NCI-H2081 (cell line): ENCODE data around the gene FOXO4.

ENCODE experiments used
- DNase-seq, 2 experiments: peaks; one replicate each; lab custom pipeline; 2025; lab: John Stamatoyannopoulos, UW

The FOXO4 gene

GRCh38 chrX:71143508-71143907 is 47.9 kb downstream of the FOXO4 start:
- no peak for DNase-seq

- DNase-seq, result no peak
Measured at GRCh38 chrX:71144651-71145050, 49.0 kb downstream of the FOXO4 start, which contains the start of gene NLGN3. Gene NLGN3, plus strand, starts transcription at chrX:71144841. Its CDS starts 2,909 bp downstream, at chrX:71147750.

- DNase-seq, result no peak
Measured at GRCh38 chrX:71147496-71148277, 52.0 kb downstream of the FOXO4 start.

GRCh38 chrX:71148278-71148663 is 52.6 kb downstream of the FOXO4 start:
- no peak for DNase-seq

- no peak for DNase-seq
Measured at GRCh38 chrX:71151366-71151765, 55.7 kb downstream of the FOXO4 start.
